OCI-LY3 (cell line): ENCODE results near the gene SPG7.

Experiments
- H2AFZ ChIP-seq: fragments of 200-600, 300-600 bp; shearing (Covaris generic); 2 replicates; pipeline ENCODE4 v1.6.0; 2014; ENCODE audit warnings: antibody characterized with exemption, low read depth, low read length
- H3K27ac ChIP-seq: fragments of 200-600, 300-600 bp; sonication (generic); 2 replicates; pipeline ENCODE4 v1.5.1; 2014; ENCODE audit warnings: mild to moderate bottlenecking, low read length, moderate library complexity, mixed read lengths
- H3K27me3 ChIP-seq: fragments of 200-600, 300-600 bp; sonication (generic); 2 replicates; pipeline ENCODE4 v1.6.1; 2014; ENCODE audit warnings: low read depth, low read length, mixed read lengths
- H3K36me3 ChIP-seq: fragments of 200-600, 300-600 bp; sonication (generic); replicated peaks from 2 replicates; pipeline ENCODE3; 2014; ENCODE audit warnings: low read depth, low read length, mixed read lengths
- H3K4me1 ChIP-seq: fragments of 300-600, 200-600 bp; sonication (generic); 2 replicates; pipeline ENCODE4 v1.6.1; 2014; ENCODE audit warnings: low read length, mixed read lengths
- H3K4me2 ChIP-seq: fragments of 200-600, 300-600 bp; sonication (generic); 2 replicates; pipeline ENCODE4 v1.6.1; 2014; ENCODE audit warnings: low read length, mixed read lengths
- H3K4me3 ChIP-seq: fragments of 300-600, 200-600 bp; sonication (generic); 2 replicates; pipeline ENCODE4 v1.5.1; 2014; ENCODE audit warnings: antibody characterized with exemption, mild to moderate bottlenecking, low read length, moderate library complexity
- H3K79me2 ChIP-seq: fragments of 300-600, 200-600 bp; shearing (Covaris generic); 2 replicates; pipeline ENCODE4 v1.6.1; 2014; ENCODE audit warnings: mild to moderate bottlenecking, low read length, mixed read lengths
- H3K9ac ChIP-seq: fragments of 300-600, 200-600 bp; shearing (Covaris generic); 2 replicates; pipeline ENCODE4 v1.6.0; 2014; ENCODE audit warnings: mild to moderate bottlenecking, low read length, moderate library complexity
- H3K9me3 ChIP-seq: fragments of 200-600, 300-600 bp; shearing (Covaris generic); 2 replicates; pipeline ENCODE4 v1.6.1; 2014; ENCODE audit warnings: low read length, mixed read lengths; ENCODE audit not compliant: insufficient read depth
- H4K20me1 ChIP-seq: fragments of 200-600, 300-600 bp; sonication (generic); 2 replicates; pipeline ENCODE4 v1.6.1; 2016; ENCODE audit warnings: low read length, mixed read lengths; ENCODE audit not compliant: insufficient read depth
- CTCF ChIP-seq: fragments of 200-600, 300-600 bp; sonication (generic); IDR thresholded peaks from 2 replicates; pipeline ENCODE4 v1.5.1; 2014; ENCODE audit warnings: antibody characterized with exemption, low read length, low read depth
- EZH2phosphoT487 ChIP-seq: fragments of 200-600 bp; shearing (Covaris generic); IDR thresholded peaks from 2 replicates; pipeline ENCODE4 v1.6.1; 2018; ENCODE audit warnings: antibody characterized with exemption, mixed run types, low read depth

Gene SPG7

GRCh38 chr16:89505204-89506112 lies 2.7 kb upstream of the SPG7 start:
- H3K4me2 ChIP-seq, result peak overlapping the region; percentile 94
- H3K9ac ChIP-seq, result peak overlapping the region; percentile 61
- no peaks in the 10 kb centered on the region for H3K9me3 ChIP-seq
- H3K4me3 ChIP-seq, result peak overlapping the region; percentile 75
- no peaks in the 10 kb centered on the region for H3K27me3 ChIP-seq
- TF ChIP-seq CTCF (no peak), EZH2phosphoT487 (no peak)
- peak overlapping the region; percentile 57 for H3K27ac ChIP-seq
- H3K79me2 ChIP-seq, result peaks cover 36% of the 10 kb centered on the region
- H2AFZ ChIP-seq, result peak overlapping the region; percentile 72; the same call in 1 of the 2 replicates
- peaks cover 28% of the 10 kb centered on the region for H3K4me1 ChIP-seq
- peaks cover 4% of the 10 kb centered on the region; the same call in 1 of the 2 replicates for H4K20me1 ChIP-seq
- peaks cover 2% of the 10 kb centered on the region for H3K36me3 ChIP-seq

- peak overlapping the region; percentile 61 for H3K9ac ChIP-seq
Observed at GRCh38 chr16:89506113-89506504, 2.1 kb upstream of the SPG7 start.

GRCh38 chr16:89506791-89507191 lies 1.4 kb upstream of the SPG7 start:
- H2AFZ ChIP-seq, result no peak overlapping the region
- H3K9me3 ChIP-seq, result no peaks in the 10 kb centered on the region
- H4K20me1 ChIP-seq, result peaks cover 4% of the 10 kb centered on the region; the same call in 1 of the 2 replicates
- H3K36me3 ChIP-seq, result peaks cover 12% of the 10 kb centered on the region
- no peaks in the 10 kb centered on the region for H3K27me3 ChIP-seq
- H3K4me1 ChIP-seq, result peaks cover 28% of the 10 kb centered on the region
- no peak overlapping the region for H3K27ac ChIP-seq
- H3K4me3 ChIP-seq, result peak overlapping the region; percentile 79; the same call in 1 of the 2 replicates
- peak overlapping the region; percentile 96 for H3K4me2 ChIP-seq
- TF ChIP-seq EZH2phosphoT487, result no peak
- no peak for TF ChIP-seq CTCF
- peaks cover 41% of the 10 kb centered on the region for H3K79me2 ChIP-seq
- no peak overlapping the region for H3K9ac ChIP-seq

More at GRCh38 chr16:89506113-89506504, 2.1 kb upstream of the SPG7 start:
- H3K79me2 ChIP-seq, result peaks cover 41% of the 10 kb centered on the region
- 0 out of 2 replicates have a peak overlapping the region, but pooled peaks have one; percentile 72 for H2AFZ ChIP-seq
- H3K27ac ChIP-seq, result peak overlapping the region; percentile 57
- no peak for TF ChIP-seq EZH2phosphoT487
- no peak for TF ChIP-seq CTCF
- peak overlapping the region; percentile 75 for H3K4me3 ChIP-seq
- H4K20me1 ChIP-seq, result peaks cover 4% of the 10 kb centered on the region; the same call in 1 of the 2 replicates
- H3K9me3 ChIP-seq, result no peaks in the 10 kb centered on the region
- H3K4me2 ChIP-seq, result peak overlapping the region; percentile 94
- H3K36me3 ChIP-seq, result peaks cover 8% of the 10 kb centered on the region
- no peaks in the 10 kb centered on the region for H3K27me3 ChIP-seq
- H3K4me1 ChIP-seq, result peaks cover 28% of the 10 kb centered on the region

GRCh38 chr16:89507214-89507833 lies 879 bp upstream of the SPG7 start:
- peaks cover 12% of the 10 kb centered on the region for H3K36me3 ChIP-seq
- peaks cover 28% of the 10 kb centered on the region for H3K4me1 ChIP-seq
- no peak overlapping the region for H2AFZ ChIP-seq
- no peaks in the 10 kb centered on the region for H3K9me3 ChIP-seq
- peak overlapping the region; percentile 56; the same call in 1 of the 2 replicates for H3K27ac ChIP-seq
- H4K20me1 ChIP-seq, result peaks cover 4% of the 10 kb centered on the region; the same call in 1 of the 2 replicates
- peak overlapping the region; percentile 97 for H3K9ac ChIP-seq
- peaks cover 41% of the 10 kb centered on the region for H3K79me2 ChIP-seq
- peak overlapping the region; percentile 79 for H3K4me3 ChIP-seq
- TF ChIP-seq CTCF (no peak), EZH2phosphoT487 (no peak)
- H3K4me2 ChIP-seq, result peak overlapping the region; percentile 96
- no peaks in the 10 kb centered on the region for H3K27me3 ChIP-seq
